IMR-90 (cell line): ENCODE data around the gene NDUFV3. TPM values are rescaled to one million over a fixed set of nuclear protein-coding genes. Genes with fewer than 3 reads are reported as not detected.

Experiments
- ATAC-seq: fragments of 200-7000 bp; cut with Tn5 transposase; 2 replicates; pipeline ENCODE4 v1.9.1; 2020; ENCODE audit warnings: low read depth, mild to moderate bottlenecking, moderate library complexity
- BruUV-seq: library from RNA; stranded (reverse); fragments of 400-500 nt; replicated peaks from 2 replicates; lab custom pipeline; 2021; lab: Mats Ljungman, UMichigan
- CTCF ChIA-PET: fragments of 300-600 bp; formaldehyde crosslinking; extraction: SDS; loops from one replicate; lab custom pipeline; 2021; ENCODE audit warnings: antibody characterized with exemption; lab: Yijun Ruan, JAX
- POLR2A ChIA-PET: fragments of 300-600 bp; sonication (Branson Sonifier 250); formaldehyde crosslinking; loops from one replicate; lab custom pipeline; 2022; ENCODE audit warnings: antibody characterized with exemption; ENCODE audit not compliant: unreplicated experiment; lab: Charles Lee
- DNase-seq: peaks from one replicate; pipeline ENCODE4 v3.0.0; 2013
- H2AFZ ChIP-seq: replicated peaks from 2 replicates; pipeline ENCODE3; 2013; ENCODE audit warnings: low read length, mild to moderate bottlenecking; ENCODE audit not compliant: poor library complexity
- H2AK5ac ChIP-seq: 2 replicates; pipeline ENCODE4 v1.6.1; 2013; ENCODE audit warnings: low read depth, low read length, inconsistent platforms
- H2AK9ac ChIP-seq: replicated peaks from 2 replicates; pipeline ENCODE3; 2013; ENCODE audit warnings: mild to moderate bottlenecking, low read depth, low read length, moderate library complexity; ENCODE audit not compliant: poor library complexity
- H2BK120ac ChIP-seq: 2 replicates; pipeline ENCODE4 v1.6.1; 2013; ENCODE audit warnings: low read depth, low read length, inconsistent platforms
- H2BK15ac ChIP-seq: 3 replicates; pipeline ENCODE4 v1.6.1; 2013; ENCODE audit warnings: low read depth, low read length, inconsistent platforms
- H2BK20ac ChIP-seq: 2 replicates; pipeline ENCODE4 v1.6.1; 2013; ENCODE audit warnings: low read depth, mild to moderate bottlenecking, inconsistent platforms, low read length, moderate library complexity
- H2BK5ac ChIP-seq: 2 replicates; pipeline ENCODE4 v1.6.1; 2013; ENCODE audit warnings: mild to moderate bottlenecking, low read depth, low read length, inconsistent platforms; ENCODE audit not compliant: poor library complexity, severe bottlenecking
- H3K14ac ChIP-seq: replicated peaks from 2 replicates; pipeline ENCODE4 v1.6.1; 2013; ENCODE audit warnings: low read depth, low read length, inconsistent platforms
- H3K18ac ChIP-seq: 2 replicates; pipeline ENCODE4 v1.6.1; 2013; ENCODE audit warnings: low read depth, low read length, control low read depth
- H3K23ac ChIP-seq: 2 replicates; pipeline ENCODE4 v1.6.1; 2013; ENCODE audit warnings: low read depth, low read length, inconsistent platforms
- H3K27ac ChIP-seq: 2 replicates; pipeline ENCODE4 v1.5.1; 2013; ENCODE audit warnings: mild to moderate bottlenecking, control low read depth, low read length; ENCODE audit not compliant: insufficient read depth
- H3K27me3 ChIP-seq: 2 replicates; pipeline ENCODE4 v1.6.1; 2013; ENCODE audit warnings: low read length; ENCODE audit not compliant: control insufficient read depth, insufficient read depth
- H3K36me3 ChIP-seq: 2 replicates; pipeline ENCODE4 v1.6.1; 2013; ENCODE audit warnings: low read length, mixed read lengths; ENCODE audit not compliant: control insufficient read depth, insufficient read depth
- H3K4ac ChIP-seq: 2 replicates; pipeline ENCODE4 v1.6.1; 2013; ENCODE audit warnings: low read depth, low read length, inconsistent platforms
- H3K4me1 ChIP-seq: 2 replicates; pipeline ENCODE4 v1.6.1; 2013; ENCODE audit warnings: low read length, mixed read lengths; ENCODE audit not compliant: control insufficient read depth, insufficient read depth
- H3K4me2 ChIP-seq: 2 replicates; pipeline ENCODE4 v1.6.1; 2013; ENCODE audit warnings: low read depth, mild to moderate bottlenecking, control low read depth, low read length, moderate library complexity
- H3K4me3 ChIP-seq: 2 replicates; pipeline ENCODE4 v1.5.1; 2013; ENCODE audit warnings: low read depth, mild to moderate bottlenecking, control low read depth, low read length, moderate library complexity; ENCODE audit not compliant: insufficient read depth
- H3K56ac ChIP-seq: 2 replicates; pipeline ENCODE4 v1.6.1; 2013; ENCODE audit warnings: low read length, inconsistent platforms; ENCODE audit not compliant: insufficient read depth; ENCODE audit errors: extremely low read depth
- H3K79me1 ChIP-seq, 2 experiments: 2 replicates each; pipeline ENCODE4 v1.6.1; 2013; ENCODE audit warnings: low read length in 2 of 2, inconsistent platforms in 1 of 2, low read depth in 1 of 2
- H3K9ac ChIP-seq: 2 replicates; pipeline ENCODE4 v1.6.1; 2013; ENCODE audit warnings: low read depth, low read length, control low read depth
- H3K9me1 ChIP-seq: 2 replicates; pipeline ENCODE4 v1.6.1; 2013; ENCODE audit warnings: low read length, inconsistent platforms; ENCODE audit not compliant: insufficient read depth
- H3K9me3 ChIP-seq: 2 replicates; pipeline ENCODE4 v1.6.1; 2013; ENCODE audit warnings: low read length; ENCODE audit not compliant: control insufficient read depth, insufficient read depth
- H4K20me1 ChIP-seq: 2 replicates; pipeline ENCODE4 v1.6.1; 2013; ENCODE audit warnings: low read length, inconsistent platforms; ENCODE audit not compliant: insufficient read depth
- H4K5ac ChIP-seq: 2 replicates; pipeline ENCODE4 v1.6.1; 2013; ENCODE audit warnings: mild to moderate bottlenecking, low read depth, low read length, control low read depth
- H4K8ac ChIP-seq, 2 experiments: 2 replicates each; pipeline ENCODE4 v1.6.1; 2013; ENCODE audit warnings: low read depth in 2 of 2, low read length in 2 of 2, control low read depth in 1 of 2, inconsistent platforms in 1 of 2
- H4K91ac ChIP-seq: 2 replicates; pipeline ENCODE4 v1.6.1; 2013; ENCODE audit warnings: low read depth, low read length, inconsistent platforms; ENCODE audit not compliant: insufficient read depth
- BHLHE40 ChIP-seq: fragments of 150-350 bp; IDR thresholded peaks from 2 replicates; pipeline ENCODE4 v1.6.1; 2016; ENCODE audit warnings: mild to moderate bottlenecking, low read depth, low read length
- CEBPB ChIP-seq: IDR thresholded peaks from 2 replicates; pipeline ENCODE4 v1.6.1; 2012; ENCODE audit warnings: low read depth, low read length, improper control_type of control experiment
- CHD1 ChIP-seq: IDR thresholded peaks from 2 replicates; pipeline ENCODE4 v1.6.1; 2012; ENCODE audit warnings: low read depth, low read length, improper control_type of control experiment
- MAFK ChIP-seq: IDR thresholded peaks from 2 replicates; pipeline ENCODE4 v1.6.1; 2012; ENCODE audit warnings: low read depth, low read length, improper control_type of control experiment
- MAZ ChIP-seq: IDR thresholded peaks from 2 replicates; pipeline ENCODE4 v1.6.1; 2012; ENCODE audit warnings: low read depth, mild to moderate bottlenecking, low read length, improper control_type of control experiment, moderate library complexity, borderline replicate concordance
- MXI1 ChIP-seq: IDR thresholded peaks from 2 replicates; pipeline ENCODE4 v1.6.1; 2012; ENCODE audit warnings: low read depth, mild to moderate bottlenecking, low read length, moderate library complexity, borderline replicate concordance
- NFE2L2 ChIP-seq: fragments of 150-350 bp; IDR thresholded peaks from 2 replicates; pipeline ENCODE4 v1.6.1; 2016; ENCODE audit warnings: low read depth, mild to moderate bottlenecking, low read length
- POLR2A ChIP-seq: IDR thresholded peaks from 2 replicates; pipeline ENCODE4 v1.6.1; 2012; ENCODE audit warnings: mild to moderate bottlenecking, low read depth, low read length
- RAD21 ChIP-seq: IDR thresholded peaks from 2 replicates; pipeline ENCODE4 v1.6.1; 2012; ENCODE audit warnings: low read length, improper control_type of control experiment
- RCOR1 ChIP-seq: IDR thresholded peaks from 2 replicates; pipeline ENCODE4 v1.6.1; 2012; ENCODE audit warnings: mild to moderate bottlenecking, low read length, improper control_type of control experiment; ENCODE audit not compliant: insufficient replicate concordance
- RFX5 ChIP-seq: IDR thresholded peaks from 2 replicates; pipeline ENCODE4 v1.8.0; 2012; ENCODE audit warnings: low read depth, mild to moderate bottlenecking, low read length, moderate library complexity
- SMC3 ChIP-seq: fragments of 150-350 bp; IDR thresholded peaks from 2 replicates; pipeline ENCODE4 v1.6.1; 2016; ENCODE audit warnings: low read depth, mild to moderate bottlenecking, antibody characterized with exemption, low read length, moderate library complexity
- WGBS, 2 experiments: methylation state at CpG; one replicate each; pipeline versions ENCODE4 v1.1.5 to v1.1.7; 2013; ENCODE audit warnings: missing lambda C conversion rate in 2 of 2; ENCODE audit not compliant: insufficient read length in 1 of 2; ENCODE audit errors: extremely low coverage in 2 of 2; 5-methylcytosine and 5-hydroxymethylcytosine counted together
- dilution Hi-C: fragments of 300-500 bp; cut with HindIII; formaldehyde crosslinking; loops from one replicate; pipeline ENCODE4 v1.14.3; 2018; ENCODE audit warnings: low sequenced_read_pairs; ENCODE audit not compliant: unreplicated experiment
- in situ Hi-C: fragments of 300-500 bp; cut with MboI; formaldehyde crosslinking; loops from 3 replicates; pipeline ENCODE4 v1.14.3; 2019; ENCODE audit warnings: low sequenced_read_pairs, inconsistent platforms, mixed read lengths
- intact Hi-C: fragments of 100-400 bp; cut with micrococcal nuclease; formaldehyde crosslinking; loops from 2 replicates; pipeline ENCODE4 v1.10.0; 2022
- polyA plus RNA-seq, 3 experiments: library from polyadenylated mRNA; depleted of rRNA; stranded (reverse); fragments of >200 nt; gene quantifications; 2 replicates each; pipeline ENCODE4 v1.2.3, GENCODE V29; 2012; ENCODE audit warnings: low replicate concordance in 1 of 3
- total RNA-seq: library from RNA; depleted of rRNA; stranded (reverse); fragments of >200 nt; gene quantifications from 2 replicates; pipeline ENCODE4 v1.2.3, GENCODE V29; 2012
- TF ChIP-seq, protein P1 (sequence below): fragments of 150-350 bp; IDR thresholded peaks from 2 replicates; pipeline ENCODE4 v1.6.1; 2017; ENCODE audit warnings: mild to moderate bottlenecking, antibody characterized with exemption, low read length, low read depth
- TF ChIP-seq, protein P2 (sequence below): fragments of 150-350 bp; IDR thresholded peaks from 2 replicates; pipeline ENCODE4 v1.6.1; 2016; ENCODE audit warnings: low read depth, mild to moderate bottlenecking, low read length, moderate library complexity, borderline replicate concordance

The NDUFV3 gene
- total and polyA plus RNA-seq, 2 of the 4 experiments (the other 2 are of a cell fraction): 38.5 to 55.6 TPM

DNA sequence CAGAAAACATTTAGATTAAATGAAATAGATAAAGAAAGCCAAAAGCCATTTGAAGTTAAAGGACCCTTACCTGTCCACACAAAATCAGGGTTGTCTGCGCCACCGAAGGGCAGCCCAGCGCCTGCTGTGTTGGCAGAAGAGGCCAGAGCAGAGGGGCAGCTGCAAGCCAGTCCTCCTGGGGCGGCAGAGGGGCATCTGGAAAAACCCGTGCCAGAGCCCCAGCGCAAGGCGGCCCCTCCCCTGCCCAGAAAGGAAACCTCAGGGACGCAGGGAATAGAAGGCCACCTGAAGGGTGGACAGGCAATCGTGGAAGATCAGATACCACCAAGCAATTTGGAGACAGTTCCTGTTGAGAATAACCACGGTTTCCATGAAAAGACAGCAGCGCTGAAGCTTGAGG, 10.7 kb downstream of the NDUFV3 start:
- H4K20me1 ChIP-seq: peaks cover 21% of the 10 kb centered on the region
- no peak overlapping the region for H4K8ac ChIP-seq
- H2BK15ac ChIP-seq: no peak overlapping the region
- H2AK5ac ChIP-seq: no peak overlapping the region
- 100% methylated on average over 4 of the region's 11 CpGs; no CpG with 5 or more reads in 1 of the 2 experiments for whole genome bisulfite sequencing, 2 experiments
- H4K5ac ChIP-seq: no peak overlapping the region
- no peak overlapping the region for H3K56ac ChIP-seq
- H3K4me1 ChIP-seq: no peaks in the 10 kb centered on the region
- intact Hi-C loops (no loop called here), in situ Hi-C loops (no loop called here), dilution Hi-C loops (no loop called here)
- H2BK20ac ChIP-seq: no peak overlapping the region
- TF ChIP-seq CHD1: no peak
- TF ChIP-seq NFE2L2: no peak
- TF ChIP-seq, protein P1, sequence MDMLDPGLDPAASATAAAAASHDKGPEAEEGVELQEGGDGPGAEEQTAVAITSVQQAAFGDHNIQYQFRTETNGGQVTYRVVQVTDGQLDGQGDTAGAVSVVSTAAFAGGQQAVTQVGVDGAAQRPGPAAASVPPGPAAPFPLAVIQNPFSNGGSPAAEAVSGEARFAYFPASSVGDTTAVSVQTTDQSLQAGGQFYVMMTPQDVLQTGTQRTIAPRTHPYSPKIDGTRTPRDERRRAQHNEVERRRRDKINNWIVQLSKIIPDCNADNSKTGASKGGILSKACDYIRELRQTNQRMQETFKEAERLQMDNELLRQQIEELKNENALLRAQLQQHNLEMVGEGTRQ: no peak
- TF ChIP-seq, protein P2, sequence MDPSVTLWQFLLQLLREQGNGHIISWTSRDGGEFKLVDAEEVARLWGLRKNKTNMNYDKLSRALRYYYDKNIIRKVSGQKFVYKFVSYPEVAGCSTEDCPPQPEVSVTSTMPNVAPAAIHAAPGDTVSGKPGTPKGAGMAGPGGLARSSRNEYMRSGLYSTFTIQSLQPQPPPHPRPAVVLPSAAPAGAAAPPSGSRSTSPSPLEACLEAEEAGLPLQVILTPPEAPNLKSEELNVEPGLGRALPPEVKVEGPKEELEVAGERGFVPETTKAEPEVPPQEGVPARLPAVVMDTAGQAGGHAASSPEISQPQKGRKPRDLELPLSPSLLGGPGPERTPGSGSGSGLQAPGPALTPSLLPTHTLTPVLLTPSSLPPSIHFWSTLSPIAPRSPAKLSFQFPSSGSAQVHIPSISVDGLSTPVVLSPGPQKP: no peak
- no peak for TF ChIP-seq MAFK
- no peak for TF ChIP-seq MXI1
- TF ChIP-seq BHLHE40: no peak
- TF ChIP-seq RFX5: no peak
- TF ChIP-seq RAD21: no peak
- no peak for TF ChIP-seq SMC3
- TF ChIP-seq RCOR1: no peak
- no peak for TF ChIP-seq MAZ
- TF ChIP-seq POLR2A: no peak
- no peak for TF ChIP-seq CEBPB
- H3K9me3 ChIP-seq: no peaks in the 10 kb centered on the region
- ATAC-seq: no peak
- no peak overlapping the region for H3K4me3 ChIP-seq
- no peaks in the 10 kb centered on the region for H3K27me3 ChIP-seq
- DNase-seq: no peak
- ChIA-PET CTCF (no interaction called here), POLR2A (no interaction called here)
- no peak overlapping the region for H3K27ac ChIP-seq
- no peak overlapping the region for H3K9ac ChIP-seq
- no peak overlapping the region for H3K4ac ChIP-seq
- H4K91ac ChIP-seq: no peak overlapping the region
- H3K36me3 ChIP-seq: peaks cover 45% of the 10 kb centered on the region
- peaks cover 10 to 44% of the 10 kb centered on the region in 2 experiments for H3K79me1 ChIP-seq
- H2AFZ ChIP-seq: no peak overlapping the region
- no peak overlapping the region for H2AK9ac ChIP-seq
- H2BK5ac ChIP-seq: no peak overlapping the region
- BruUV-seq: no TSS peak
- H3K4me2 ChIP-seq: no peak overlapping the region
- H3K23ac ChIP-seq: no peak overlapping the region
- H3K18ac ChIP-seq: no peak overlapping the region
- no peak overlapping the region for H3K14ac ChIP-seq
- H3K9me1 ChIP-seq: peaks cover 2% of the 10 kb centered on the region; the same call in 1 of the 2 replicates
- H2BK120ac ChIP-seq: no peak overlapping the region
